HCT116 (cell line): ENCODE measurements around the gene MAML2. TPM values are rescaled to one million over a fixed set of nuclear protein-coding genes. Genes with fewer than 3 reads are reported as not detected.

Experiments used
- ATAC-seq: fragments of 200-7000 bp; cut with Tn5 transposase; 2 replicates; pipeline ENCODE4 v1.9.1; 2020; ENCODE audit warnings: mild to moderate bottlenecking, moderate library complexity
- BruUV-seq: library from RNA; stranded (reverse); fragments of 400-500 nt; replicated peaks from 2 replicates; lab custom pipeline; 2021; lab: Mats Ljungman, UMichigan
- CTCF ChIA-PET: fragments of 300-600 bp; sonication (Branson Sonifier 250); formaldehyde crosslinking; loops from one replicate; lab custom pipeline; 2021; ENCODE audit warnings: antibody characterized with exemption; lab: Charles Lee
- POLR2A ChIA-PET: fragments of 300-600, 350-600 bp; sonication (Branson Sonifier 250); formaldehyde crosslinking; loops from one replicate; lab custom pipeline; 2021; ENCODE audit warnings: antibody characterized with exemption; lab: Charles Lee
- RAD21 ChIA-PET, 2 experiments: fragments of 300-600 bp; sonication (Branson Sonifier 250); formaldehyde crosslinking; loops; one replicate each; lab custom pipeline; 2023; ENCODE audit warnings: low total read pairs in 2 of 2; ENCODE audit not compliant: uncharacterized antibody in 2 of 2, unreplicated experiment in 2 of 2, low non-redundant PET in 1 of 2; lab: Charles Lee
- DNase-seq: peaks from one replicate; pipeline ENCODE4 v3.0.0-alpha.2; 2010; ENCODE audit warnings: low read depth, low spot score
- H2AFZ ChIP-seq: fragments of 200-600 bp; shearing (Covaris generic), sonication (generic); 2 replicates; pipeline ENCODE4 v1.6.1; 2017; ENCODE audit warnings: low read depth, mixed run types, mixed read lengths, antibody characterized with exemption, low read length; ENCODE audit not compliant: poor library complexity, severe bottlenecking
- H3K27ac ChIP-seq: 2 replicates; pipeline ENCODE4 v1.5.1; 2012; ENCODE audit warnings: low read depth, low read length
- H3K27me3 ChIP-seq: fragments of 200-600 bp; sonication (generic); 2 replicates; pipeline ENCODE4 v1.6.1; 2016; ENCODE audit warnings: mixed run types, low read length, mixed read lengths; ENCODE audit not compliant: insufficient read depth
- H3K36me3 ChIP-seq, 2 experiments: fragments of 200-500 bp in 1 of 2; fragments of 200-600 bp in 1 of 2; sonication (Bioruptor generic) in 1 of 2; sonication (generic) in 1 of 2; 2 replicates each; pipeline versions ENCODE4 v1.5.1 to v1.6.1; 2014 to 2016; ENCODE audit warnings: low read length in 2 of 2, inconsistent platforms in 1 of 2, mixed read lengths in 1 of 2, mixed run types in 1 of 2; ENCODE audit not compliant: insufficient read depth in 2 of 2, control insufficient read depth in 1 of 2
- H3K4me1 ChIP-seq, 2 experiments: fragments of 200-600 bp in 1 of 2; sonication (generic) in 1 of 2; 2 replicates each; pipeline versions ENCODE4 v1.5.1 to v1.6.1; 2012 to 2017; ENCODE audit warnings: low read length in 2 of 2, inconsistent platforms in 1 of 2, mild to moderate bottlenecking in 1 of 2, mixed read lengths in 1 of 2, mixed run types in 1 of 2, moderate library complexity in 1 of 2; ENCODE audit not compliant: insufficient read depth in 2 of 2, control insufficient read depth in 1 of 2
- H3K4me2 ChIP-seq: fragments of 200-600 bp; sonication (generic); 2 replicates; pipeline ENCODE4 v1.6.1; 2017; ENCODE audit warnings: mixed run types, low read length, mixed read lengths
- H3K4me3 ChIP-seq, 2 experiments: fragments of 200-600 bp in 1 of 2; sonication (generic) in 1 of 2; replicated peaks in 1 of 2; 2 replicates each; pipeline ENCODE4 v1.5.1; 2011 to 2016; ENCODE audit warnings: low read length in 2 of 2, control low read depth in 1 of 2, low read depth in 1 of 2, mild to moderate bottlenecking in 1 of 2, mixed read lengths in 1 of 2, mixed run types in 1 of 2
- H3K79me2 ChIP-seq: fragments of 200-600 bp; sonication (generic); 2 replicates; pipeline ENCODE4 v1.6.1; 2017; ENCODE audit warnings: mild to moderate bottlenecking, mixed run types, low read length, moderate library complexity, mixed read lengths; ENCODE audit not compliant: insufficient read depth
- H3K9ac ChIP-seq: fragments of 200-600 bp; sonication (generic); 2 replicates; pipeline ENCODE4 v1.6.1; 2016; ENCODE audit warnings: low read length, mixed read lengths
- H3K9me2 ChIP-seq: fragments of 200-600 bp; sonication (generic), shearing (Covaris generic); 2 replicates; pipeline ENCODE4 v1.6.1; 2017; ENCODE audit warnings: mixed run types, mild to moderate bottlenecking, moderate library complexity; ENCODE audit not compliant: insufficient read depth
- H3K9me3 ChIP-seq, 2 experiments: fragments of 200-500 bp in 1 of 2; fragments of 200-600 bp in 1 of 2; sonication (Bioruptor generic) in 1 of 2; sonication (generic) in 1 of 2; 2 replicates each; pipeline ENCODE4 v1.6.1; 2014 to 2017; ENCODE audit warnings: low read length in 2 of 2, mixed read lengths in 2 of 2, inconsistent platforms in 1 of 2, low read depth in 1 of 2, mild to moderate bottlenecking in 1 of 2, mixed run types in 1 of 2, moderate library complexity in 1 of 2; ENCODE audit not compliant: control insufficient read depth in 1 of 2, insufficient read depth in 1 of 2
- H4K20me1 ChIP-seq: fragments of 200-600 bp; sonication (generic), shearing (Covaris generic); 2 replicates; pipeline ENCODE4 v1.6.1; 2017; ENCODE audit warnings: mixed run types, mild to moderate bottlenecking, moderate library complexity; ENCODE audit not compliant: insufficient read depth
- CBX3 ChIP-seq: IDR thresholded peaks from 2 replicates; pipeline ENCODE4 v1.6.1; 2012; ENCODE audit warnings: low read depth
- ELF1 ChIP-seq: IDR thresholded peaks from 2 replicates; pipeline ENCODE4 v1.6.1; 2012; ENCODE audit warnings: low read depth, borderline replicate concordance
- EZH2phosphoT487 ChIP-seq: fragments of 200-600 bp; IDR thresholded peaks from 2 replicates; pipeline ENCODE4 v1.6.1; 2018; ENCODE audit warnings: antibody characterized with exemption, borderline replicate concordance
- JUND ChIP-seq: IDR thresholded peaks from 2 replicates; pipeline ENCODE4 v1.6.1; 2012
- POLR2A ChIP-seq: IDR thresholded peaks from 2 replicates; pipeline ENCODE4 v1.7.0; 2011; ENCODE audit warnings: borderline replicate concordance; ENCODE audit not compliant: insufficient read depth, insufficient read length; ENCODE audit errors: extremely low read depth
- POLR2AphosphoS5 ChIP-seq: IDR thresholded peaks from 2 replicates; pipeline ENCODE4 v1.6.1; 2011; ENCODE audit warnings: mild to moderate bottlenecking, low read depth, low read length, moderate library complexity
- SIN3A ChIP-seq: IDR thresholded peaks from 2 replicates; pipeline ENCODE4 v1.6.1; 2012; ENCODE audit warnings: low read depth
- SP1 ChIP-seq: IDR thresholded peaks from 2 replicates; pipeline ENCODE4 v1.6.1; 2012; ENCODE audit warnings: low read depth
- SRF ChIP-seq: IDR thresholded peaks from 2 replicates; pipeline ENCODE4 v1.6.1; 2012; ENCODE audit warnings: low read depth
- TCF7L2 ChIP-seq: IDR thresholded peaks from 2 replicates; pipeline ENCODE4 v1.7.0; 2011; ENCODE audit warnings: borderline replicate concordance, inconsistent platforms; ENCODE audit not compliant: insufficient read depth, insufficient read length; ENCODE audit errors: extremely low read depth
- YY1 ChIP-seq: IDR thresholded peaks from 2 replicates; pipeline ENCODE4 v1.6.1; 2011; ENCODE audit warnings: low read length, low read depth, moderate library complexity, mild to moderate bottlenecking; ENCODE audit not compliant: insufficient replicate concordance; ENCODE audit errors: extremely low read depth
- ZFX ChIP-seq: fragments of 450-650 bp; IDR thresholded peaks from 2 replicates; pipeline ENCODE4 v1.6.1; 2017
- ZNF274 ChIP-seq: fragments of 200-500 bp; sonication (Bioruptor generic); IDR thresholded peaks from 2 replicates; pipeline ENCODE4 v1.6.1; 2014; ENCODE audit warnings: mild to moderate bottlenecking, low read depth, low read length, inconsistent platforms
- intact Hi-C: fragments of 100-400 bp; cut with micrococcal nuclease; formaldehyde crosslinking; loops from 2 replicates; pipeline ENCODE4 v1.10.0; 2022
- total RNA-seq: library from RNA; stranded (reverse); gene quantifications from one replicate; pipeline ENCODE4 v1.2.1, GENCODE V29; 2021; ENCODE audit not compliant: unreplicated experiment
- TF ChIP-seq, protein P1 (sequence below), 3 experiments: fragments of 200-600 bp in 1 of 3; sonication (generic) in 1 of 3; IDR thresholded peaks in 2 of 3; conservative IDR thresholded peaks in 1 of 3; 2 replicates each; pipeline ENCODE4 v1.5.1; 2012 to 2017; ENCODE audit warnings: low read depth in 2 of 3, low read length in 2 of 3, antibody characterized with exemption in 1 of 3, borderline replicate concordance in 1 of 3, control low read depth in 1 of 3, mild to moderate bottlenecking in 1 of 3, mixed read lengths in 1 of 3, mixed run types in 1 of 3, moderate library complexity in 1 of 3; ENCODE audit not compliant: insufficient read depth in 1 of 3
- TF ChIP-seq, protein P2 (sequence below): IDR thresholded peaks from 2 replicates; pipeline ENCODE4 v1.6.1; 2012
- TF ChIP-seq, protein P3 (sequence below): IDR thresholded peaks from 2 replicates; pipeline ENCODE4 v1.6.1; 2012; ENCODE audit warnings: low read depth

The MAML2 gene
- total RNA-seq, 1 experiment from 2014 or later: 2.6 TPM

DNA sequence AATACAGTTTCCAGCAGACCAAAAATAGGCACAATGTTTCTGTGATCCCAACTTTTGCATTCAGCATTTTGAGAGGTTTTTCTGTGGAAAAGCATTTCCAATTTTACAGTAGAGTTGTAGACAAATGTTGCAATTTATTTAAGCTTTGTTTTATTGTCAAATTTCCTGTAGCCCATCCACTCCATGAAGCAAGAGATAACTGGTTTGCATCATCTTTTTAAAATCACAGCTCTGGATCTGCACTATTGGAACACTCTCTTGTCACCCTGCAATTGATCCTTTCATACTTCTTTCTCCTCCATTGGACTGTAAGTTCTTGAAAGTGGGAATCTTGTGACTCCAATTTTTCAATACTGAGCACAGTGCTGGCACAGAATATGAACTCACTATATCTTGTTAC is 86.0 kb downstream of the MAML2 start:
- Histone ChIP-seq H4K20me1 (no peaks in the 10 kb centered on the region), H3K4me3 (no peak overlapping the region), H3K79me2 (no peaks in the 10 kb centered on the region), H3K9me2 (no peaks in the 10 kb centered on the region), H3K4me1 (peaks cover 7 to 33% of the 10 kb centered on the region in 2 experiments; a peak in 3 of 4 replicates), H3K4me2 (no peak overlapping the region), H3K9me3 (no peaks in the 10 kb centered on the region), H2AFZ (no peak overlapping the region), H3K9ac (no peak overlapping the region), H3K27ac (no peak overlapping the region), H3K27me3 (no peaks in the 10 kb centered on the region), H3K36me3 (no peaks in the 10 kb centered on the region)
- ChIA-PET POLR2A (no interaction called here), RAD21 (no interaction called here), CTCF (no interaction called here)
- intact Hi-C loops: no loop called here
- ATAC-seq (no peak), DNase-seq (no peak)
- no TSS peak for BruUV-seq
- TF ChIP-seq ZNF274: no peak
- no peak for TF ChIP-seq EZH2phosphoT487
- TF ChIP-seq, protein P1, sequence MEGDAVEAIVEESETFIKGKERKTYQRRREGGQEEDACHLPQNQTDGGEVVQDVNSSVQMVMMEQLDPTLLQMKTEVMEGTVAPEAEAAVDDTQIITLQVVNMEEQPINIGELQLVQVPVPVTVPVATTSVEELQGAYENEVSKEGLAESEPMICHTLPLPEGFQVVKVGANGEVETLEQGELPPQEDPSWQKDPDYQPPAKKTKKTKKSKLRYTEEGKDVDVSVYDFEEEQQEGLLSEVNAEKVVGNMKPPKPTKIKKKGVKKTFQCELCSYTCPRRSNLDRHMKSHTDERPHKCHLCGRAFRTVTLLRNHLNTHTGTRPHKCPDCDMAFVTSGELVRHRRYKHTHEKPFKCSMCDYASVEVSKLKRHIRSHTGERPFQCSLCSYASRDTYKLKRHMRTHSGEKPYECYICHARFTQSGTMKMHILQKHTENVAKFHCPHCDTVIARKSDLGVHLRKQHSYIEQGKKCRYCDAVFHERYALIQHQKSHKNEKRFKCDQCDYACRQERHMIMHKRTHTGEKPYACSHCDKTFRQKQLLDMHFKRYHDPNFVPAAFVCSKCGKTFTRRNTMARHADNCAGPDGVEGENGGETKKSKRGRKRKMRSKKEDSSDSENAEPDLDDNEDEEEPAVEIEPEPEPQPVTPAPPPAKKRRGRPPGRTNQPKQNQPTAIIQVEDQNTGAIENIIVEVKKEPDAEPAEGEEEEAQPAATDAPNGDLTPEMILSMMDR (IDR thresholded peaks at IDR 0.05 in 2 of 3, conservative IDR thresholded peaks at IDR 0.05 in 1 of 3; ENCODE audit: borderline replicate concordance in 1 of 3, insufficient read depth in 1 of 3, low read depth in 2 of 3, low read length in 2 of 3): no peak
- TF ChIP-seq ZFX: no peak
- TF ChIP-seq, protein P2, sequence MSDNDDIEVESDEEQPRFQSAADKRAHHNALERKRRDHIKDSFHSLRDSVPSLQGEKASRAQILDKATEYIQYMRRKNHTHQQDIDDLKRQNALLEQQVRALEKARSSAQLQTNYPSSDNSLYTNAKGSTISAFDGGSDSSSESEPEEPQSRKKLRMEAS: no peak
- no peak for TF ChIP-seq SP1
- no peak for TF ChIP-seq JUND
- no peak for TF ChIP-seq SIN3A
- TF ChIP-seq, protein P3, sequence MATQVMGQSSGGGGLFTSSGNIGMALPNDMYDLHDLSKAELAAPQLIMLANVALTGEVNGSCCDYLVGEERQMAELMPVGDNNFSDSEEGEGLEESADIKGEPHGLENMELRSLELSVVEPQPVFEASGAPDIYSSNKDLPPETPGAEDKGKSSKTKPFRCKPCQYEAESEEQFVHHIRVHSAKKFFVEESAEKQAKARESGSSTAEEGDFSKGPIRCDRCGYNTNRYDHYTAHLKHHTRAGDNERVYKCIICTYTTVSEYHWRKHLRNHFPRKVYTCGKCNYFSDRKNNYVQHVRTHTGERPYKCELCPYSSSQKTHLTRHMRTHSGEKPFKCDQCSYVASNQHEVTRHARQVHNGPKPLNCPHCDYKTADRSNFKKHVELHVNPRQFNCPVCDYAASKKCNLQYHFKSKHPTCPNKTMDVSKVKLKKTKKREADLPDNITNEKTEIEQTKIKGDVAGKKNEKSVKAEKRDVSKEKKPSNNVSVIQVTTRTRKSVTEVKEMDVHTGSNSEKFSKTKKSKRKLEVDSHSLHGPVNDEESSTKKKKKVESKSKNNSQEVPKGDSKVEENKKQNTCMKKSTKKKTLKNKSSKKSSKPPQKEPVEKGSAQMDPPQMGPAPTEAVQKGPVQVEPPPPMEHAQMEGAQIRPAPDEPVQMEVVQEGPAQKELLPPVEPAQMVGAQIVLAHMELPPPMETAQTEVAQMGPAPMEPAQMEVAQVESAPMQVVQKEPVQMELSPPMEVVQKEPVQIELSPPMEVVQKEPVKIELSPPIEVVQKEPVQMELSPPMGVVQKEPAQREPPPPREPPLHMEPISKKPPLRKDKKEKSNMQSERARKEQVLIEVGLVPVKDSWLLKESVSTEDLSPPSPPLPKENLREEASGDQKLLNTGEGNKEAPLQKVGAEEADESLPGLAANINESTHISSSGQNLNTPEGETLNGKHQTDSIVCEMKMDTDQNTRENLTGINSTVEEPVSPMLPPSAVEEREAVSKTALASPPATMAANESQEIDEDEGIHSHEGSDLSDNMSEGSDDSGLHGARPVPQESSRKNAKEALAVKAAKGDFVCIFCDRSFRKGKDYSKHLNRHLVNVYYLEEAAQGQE: no peak
- no peak for TF ChIP-seq CBX3
- no peak for TF ChIP-seq SRF
- no peak for TF ChIP-seq ELF1
- TF ChIP-seq TCF7L2: no peak
- TF ChIP-seq YY1: no peak
- TF ChIP-seq POLR2AphosphoS5: no peak
- no peak for TF ChIP-seq POLR2A
